GM12872 (cell line): Measurements from ENCODE around the gene VPS26C.

Experiments used
- TF ChIP-seq, protein P1 (sequence below): IDR thresholded peaks from 3 replicates; pipeline ENCODE4 v1.5.1; 2011; ENCODE audit warnings: low read depth, mild to moderate bottlenecking, low read length, moderate library complexity; ENCODE audit not compliant: insufficient read depth

Gene VPS26C

DNA sequence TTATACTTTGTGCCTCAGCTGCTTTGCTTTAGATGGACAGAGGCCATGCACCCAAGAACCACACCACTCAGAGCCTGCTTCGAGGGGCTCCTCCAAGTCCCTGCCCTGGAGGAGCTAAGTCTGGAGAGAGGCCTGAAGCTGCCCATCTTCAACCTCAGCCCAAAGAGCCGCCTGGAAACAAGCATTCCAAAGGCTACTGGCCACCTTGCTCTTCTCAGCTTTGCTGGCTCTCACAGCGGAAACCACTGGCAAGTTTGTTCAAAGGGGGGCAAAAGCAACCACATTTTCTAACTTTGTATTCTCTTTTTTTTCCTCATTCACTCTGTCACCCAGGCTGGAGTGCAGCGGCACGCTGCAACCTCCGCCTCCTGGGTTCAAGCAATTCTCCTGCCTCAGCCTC is 23.2 kb downstream of the VPS26C start:
- TF ChIP-seq, protein P1, sequence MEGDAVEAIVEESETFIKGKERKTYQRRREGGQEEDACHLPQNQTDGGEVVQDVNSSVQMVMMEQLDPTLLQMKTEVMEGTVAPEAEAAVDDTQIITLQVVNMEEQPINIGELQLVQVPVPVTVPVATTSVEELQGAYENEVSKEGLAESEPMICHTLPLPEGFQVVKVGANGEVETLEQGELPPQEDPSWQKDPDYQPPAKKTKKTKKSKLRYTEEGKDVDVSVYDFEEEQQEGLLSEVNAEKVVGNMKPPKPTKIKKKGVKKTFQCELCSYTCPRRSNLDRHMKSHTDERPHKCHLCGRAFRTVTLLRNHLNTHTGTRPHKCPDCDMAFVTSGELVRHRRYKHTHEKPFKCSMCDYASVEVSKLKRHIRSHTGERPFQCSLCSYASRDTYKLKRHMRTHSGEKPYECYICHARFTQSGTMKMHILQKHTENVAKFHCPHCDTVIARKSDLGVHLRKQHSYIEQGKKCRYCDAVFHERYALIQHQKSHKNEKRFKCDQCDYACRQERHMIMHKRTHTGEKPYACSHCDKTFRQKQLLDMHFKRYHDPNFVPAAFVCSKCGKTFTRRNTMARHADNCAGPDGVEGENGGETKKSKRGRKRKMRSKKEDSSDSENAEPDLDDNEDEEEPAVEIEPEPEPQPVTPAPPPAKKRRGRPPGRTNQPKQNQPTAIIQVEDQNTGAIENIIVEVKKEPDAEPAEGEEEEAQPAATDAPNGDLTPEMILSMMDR = no peak

DNA sequence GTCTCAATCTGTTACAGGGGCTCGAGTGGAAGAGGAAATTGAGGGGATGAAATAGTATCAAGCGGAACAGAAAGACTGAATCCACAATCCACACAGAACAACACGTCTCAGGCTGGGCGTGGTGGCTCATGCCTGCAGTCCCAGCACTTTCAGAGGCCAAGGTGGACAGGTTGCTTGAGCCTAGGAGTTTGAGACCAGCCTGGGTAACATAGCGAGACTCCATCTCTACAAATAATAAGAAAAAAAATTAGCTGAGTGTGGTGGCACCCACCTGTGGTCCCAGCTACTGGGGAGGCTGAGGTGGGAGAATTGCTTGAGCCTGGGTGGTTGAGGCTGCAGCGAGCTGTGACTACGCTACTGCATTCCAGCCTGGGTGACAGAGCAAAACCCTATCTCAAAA is 25.7 kb downstream of the VPS26C start:
- TF ChIP-seq, protein P1 = no peak

DNA sequence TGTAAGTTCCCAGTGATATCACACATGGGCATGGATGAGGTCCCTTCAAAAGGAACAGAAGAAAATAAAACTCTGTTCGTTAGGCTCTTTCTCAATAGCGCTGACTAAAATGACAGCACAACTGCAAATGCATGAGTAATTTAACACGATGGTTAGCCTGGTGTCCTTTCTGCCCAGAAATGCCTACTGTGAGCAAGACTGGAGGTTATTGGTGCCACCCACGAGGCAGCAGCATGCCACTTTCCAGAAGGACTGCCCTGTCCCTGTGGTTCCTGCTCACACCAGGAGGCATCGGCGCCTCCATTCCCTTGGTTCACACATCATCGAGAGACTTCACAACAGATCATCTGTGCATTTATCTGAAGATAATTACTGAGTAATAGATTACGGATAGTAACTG is 26.2 kb downstream of the VPS26C start:
- TF ChIP-seq, protein P1 = no peak

DNA sequence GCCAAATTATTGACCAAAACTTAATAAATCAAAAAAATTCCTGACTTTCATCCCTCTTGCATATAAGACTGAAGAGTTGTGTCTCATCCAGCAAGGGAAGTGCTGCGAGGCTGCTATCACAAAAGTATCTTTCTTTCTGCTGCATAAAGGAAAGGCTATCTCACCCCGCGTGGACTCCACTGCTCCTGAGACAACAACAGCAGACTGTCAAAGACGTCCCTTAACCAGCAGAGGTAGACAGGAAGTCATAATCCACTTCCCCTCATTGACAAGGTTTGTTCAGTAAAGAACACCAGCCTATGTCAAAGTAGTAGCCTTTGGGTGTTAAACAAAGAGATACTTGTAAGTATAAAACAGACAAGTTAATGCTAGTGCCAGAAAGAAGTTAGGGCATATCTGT is 29.4 kb downstream of the VPS26C start:
- TF ChIP-seq, protein P1 = no peak

DNA sequence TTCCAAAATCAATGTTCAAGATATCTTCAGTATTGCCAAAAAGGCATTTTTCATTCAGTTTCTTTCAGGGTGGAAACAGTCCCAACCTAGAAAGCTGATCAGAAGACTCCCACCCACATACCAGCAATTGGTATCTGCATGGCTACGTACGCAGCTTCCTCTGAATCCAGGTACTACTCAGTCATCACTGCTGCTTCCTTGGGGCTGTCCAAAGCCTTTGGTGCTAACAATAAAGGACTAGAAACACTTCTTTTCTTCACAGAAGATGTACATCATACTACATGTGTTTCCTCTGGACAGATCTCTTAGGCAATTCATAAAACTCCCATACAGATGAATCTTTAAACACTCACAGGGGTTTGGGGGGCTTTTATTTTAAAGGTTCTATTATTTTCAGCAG is 29.8 kb downstream of the VPS26C start:
- TF ChIP-seq, protein P1 = no peak

DNA sequence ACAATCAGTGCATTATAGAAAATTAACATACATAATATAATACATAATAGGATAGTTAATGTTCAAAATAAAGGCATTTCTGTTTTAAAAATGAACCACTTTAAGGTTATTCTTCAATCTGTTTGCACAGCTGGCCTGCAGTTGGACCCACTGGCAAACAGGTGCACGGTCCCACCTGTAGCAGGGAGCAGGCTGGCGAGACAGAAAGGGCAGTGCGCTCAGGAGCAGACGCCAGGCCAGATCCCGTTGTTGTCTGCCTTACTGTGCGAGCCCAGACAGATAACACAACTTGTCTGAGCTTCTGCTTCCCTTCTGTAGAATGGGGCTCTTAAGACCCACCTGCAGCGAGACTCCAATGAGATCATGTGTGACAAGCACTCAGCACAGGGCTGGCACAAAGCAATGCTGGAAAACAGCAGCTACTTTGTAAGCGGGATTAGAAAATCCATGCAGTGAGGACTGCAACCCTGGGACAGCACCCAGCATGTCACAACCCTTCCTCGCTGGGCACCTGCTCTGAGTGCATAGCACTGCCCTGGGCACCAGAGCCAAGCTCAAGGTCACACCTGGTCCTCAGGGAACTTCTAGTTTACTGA is 33.5 kb downstream of the VPS26C start:
- TF ChIP-seq, protein P1 = no peak

DNA sequence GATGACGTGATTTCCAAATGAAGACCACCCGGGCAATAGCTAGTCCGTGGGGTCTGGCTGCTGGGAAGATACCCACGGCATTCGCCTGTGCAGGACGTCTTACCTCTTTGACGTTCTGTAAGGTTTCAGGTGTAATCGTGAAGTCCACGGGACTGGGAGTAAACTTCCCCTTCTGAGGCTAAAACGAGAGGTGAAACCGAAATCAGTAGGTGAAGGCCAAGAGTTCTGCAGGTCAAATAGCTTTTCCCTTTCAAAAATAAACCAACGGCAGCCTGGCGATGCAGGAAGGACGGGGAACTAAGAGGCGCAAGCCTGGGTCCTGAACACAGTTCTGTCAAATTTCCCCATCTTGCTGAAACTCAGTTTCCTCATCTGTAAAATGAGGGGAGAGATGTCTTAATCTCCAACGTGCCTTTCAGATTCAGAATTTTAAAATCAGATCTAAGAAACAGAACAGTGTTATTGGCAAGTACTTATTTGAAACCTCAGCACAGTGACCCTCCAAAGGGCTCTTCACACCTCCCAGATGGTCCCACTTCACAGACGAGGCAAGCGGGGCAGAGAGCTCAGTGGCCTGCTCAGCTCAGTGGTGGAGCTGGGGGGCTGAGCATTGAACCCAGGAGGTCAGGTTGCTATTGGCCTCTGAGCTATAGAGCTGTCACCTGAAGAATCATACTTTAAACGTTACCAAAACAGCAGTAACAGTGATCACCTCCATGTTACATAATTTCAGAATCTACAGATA is 34.7 kb downstream of the VPS26C start:
- TF ChIP-seq, protein P1 = no peak
